Fibroblast of lung (primary cell): ENCODE data around the gene SCIMP. TPM values are rescaled to one million over a fixed set of nuclear protein-coding genes. Genes with fewer than 3 reads are reported as not detected.
"Not testable (repeated sequence)": the region's sequence is repeated elsewhere in the genome, so short reads cannot be mapped to it uniquely, and the experiment has no call there.

ENCODE experiments used
- DNase-seq, 2 donors: peaks; one replicate each; pipeline versions ENCODE4 v3.0.0 to v3.0.0-alpha.2; 2010; ENCODE audit warnings: low read depth in 2 of 2
- H2AFZ ChIP-seq: 2 replicates; pipeline ENCODE4 v1.5.1; 2012; ENCODE audit warnings: low read length, control low read depth, inconsistent platforms
- H3K27ac ChIP-seq: 2 replicates; pipeline ENCODE4 v1.5.1; 2011; ENCODE audit warnings: low read length, control low read depth; ENCODE audit not compliant: insufficient read depth
- H3K27me3 ChIP-seq: 2 replicates; pipeline ENCODE4 v1.5.1; 2011; ENCODE audit warnings: mild to moderate bottlenecking, low read length; ENCODE audit not compliant: control insufficient read depth, insufficient read depth
- H3K36me3 ChIP-seq: 2 replicates; pipeline ENCODE4 v1.5.1; 2011; ENCODE audit warnings: low read length; ENCODE audit not compliant: control insufficient read depth, insufficient read depth
- H3K4me1 ChIP-seq: 2 replicates; pipeline ENCODE4 v1.5.1; 2011; ENCODE audit warnings: low read length; ENCODE audit not compliant: control insufficient read depth, insufficient read depth; ENCODE audit errors: extremely low read depth
- H3K4me2 ChIP-seq: 2 replicates; pipeline ENCODE4 v1.5.1; 2011; ENCODE audit warnings: low read length, control low read depth; ENCODE audit not compliant: insufficient read depth; ENCODE audit errors: extremely low read depth
- H3K4me3 ChIP-seq, 4 experiments: fragments of 200-600 bp in 1 of 4; sonication (generic) in 1 of 4; replicated peaks in 1 of 4; 2 replicates each; pipeline ENCODE4 v1.5.1; 2011 to 2016; ENCODE audit warnings: low read length in 4 of 4, low read depth in 3 of 4, mild to moderate bottlenecking in 3 of 4, control low read depth in 2 of 4, inconsistent platforms in 1 of 4, mixed read lengths in 1 of 4; ENCODE audit not compliant: insufficient read depth in 1 of 4; ENCODE audit errors: control extremely low read depth in 1 of 4
- H3K79me2 ChIP-seq: 2 replicates; pipeline ENCODE4 v1.5.1; 2012; ENCODE audit warnings: mild to moderate bottlenecking, low read length, inconsistent platforms; ENCODE audit not compliant: control insufficient read depth, insufficient read depth
- H3K9ac ChIP-seq: 2 replicates; pipeline ENCODE4 v1.5.1; 2011; ENCODE audit warnings: mild to moderate bottlenecking, low read length, control low read depth; ENCODE audit not compliant: insufficient read depth
- H3K9me3 ChIP-seq: 2 replicates; pipeline ENCODE4 v1.5.1; 2012; ENCODE audit warnings: low read depth, low read length; ENCODE audit not compliant: control insufficient read depth, insufficient read depth
- H4K20me1 ChIP-seq: 2 replicates; pipeline ENCODE4 v1.5.1; 2011; ENCODE audit warnings: low read length; ENCODE audit not compliant: control insufficient read depth, insufficient read depth; ENCODE audit errors: extremely low read depth
- CTCF ChIP-seq, 2 donors: IDR thresholded peaks in 1 of 2; conservative IDR thresholded peaks in 1 of 2; 1 replicate in 1 of 2; 2 replicates in 1 of 2; pipeline ENCODE4 v1.5.1; 2011 to 2012; ENCODE audit warnings: low read length in 2 of 2, control low read depth in 1 of 2, inconsistent platforms in 1 of 2, low read depth in 1 of 2, mild to moderate bottlenecking in 1 of 2
- EZH2 ChIP-seq: IDR thresholded peaks from 2 replicates; pipeline ENCODE4 v1.5.1; 2012; ENCODE audit warnings: low read length, control low read depth, mild to moderate bottlenecking; ENCODE audit errors: missing control alignments
- polyA plus RNA-seq, 2 donors: library from polyadenylated mRNA; depleted of rRNA in 1 of 2; stranded (reverse) in 1 of 2; unstranded in 1 of 2; fragments of >200 nt; gene quantifications; 2 replicates each; pipeline ENCODE4 v1.2.1, GENCODE V29; 2011 to 2012; ENCODE audit warnings: missing spikeins in 1 of 2
- total RNA-seq: library from RNA; depleted of rRNA; stranded (reverse); fragments of >200 nt; gene quantifications from 2 replicates; pipeline ENCODE4 v1.2.1, GENCODE V29; 2014

The SCIMP gene
- total and polyA plus RNA-seq, 2 donors (not counting 1 experiment from before 2014, with no cell fraction given): not detected

- Histone ChIP-seq H3K9ac (no peak overlapping the region), H3K9me3 (no peaks in the 10 kb centered on the region), H3K27ac (no peak overlapping the region), H3K4me3 (no peak overlapping the region), H2AFZ (no peak overlapping the region), H3K36me3 (no peaks in the 10 kb centered on the region), H3K4me2 (no peak overlapping the region), H4K20me1 (no peaks in the 10 kb centered on the region), H3K79me2 (no peaks in the 10 kb centered on the region), H3K27me3 (no peaks in the 10 kb centered on the region), H3K4me1 (no peaks in the 10 kb centered on the region)
- TF ChIP-seq CTCF (conservative IDR thresholded peaks at IDR 0.05 in 1 of 2, IDR thresholded peaks at IDR 0.05 in 1 of 2; ENCODE audit: low read depth in 1 of 2, low read length in 2 of 2): no peak
- no peak for TF ChIP-seq EZH2
- DNase-seq: no peak
Measured at GRCh38 chr17:5220074-5220473, 14.6 kb downstream of the SCIMP start.

- no peaks in the 10 kb centered on the region for H3K79me2 ChIP-seq
- no peaks in the 10 kb centered on the region for H3K36me3 ChIP-seq
- H4K20me1 ChIP-seq: no peaks in the 10 kb centered on the region
- H3K9ac ChIP-seq: no peak overlapping the region
- no peak overlapping the region for H3K27ac ChIP-seq
- no peak overlapping the region for H3K4me2 ChIP-seq
- no peaks in the 10 kb centered on the region for H3K9me3 ChIP-seq
- DNase-seq: no peak
- no peaks in the 10 kb centered on the region for H3K27me3 ChIP-seq
- no peaks in the 10 kb centered on the region for H3K4me1 ChIP-seq
- no peak for TF ChIP-seq CTCF (conservative IDR thresholded peaks at IDR 0.05 in 1 of 2, IDR thresholded peaks at IDR 0.05 in 1 of 2; ENCODE audit: low read depth in 1 of 2, low read length in 2 of 2)
- no peak for TF ChIP-seq EZH2
- no peak overlapping the region for H2AFZ ChIP-seq
- H3K4me3 ChIP-seq: no peak overlapping the region
Measured at GRCh38 chr17:5219536-5219935, 15.1 kb downstream of the SCIMP start.

- not testable (repeated sequence) for H3K79me2 ChIP-seq, H3K36me3 ChIP-seq, H4K20me1 ChIP-seq, DNase-seq, H3K4me2 ChIP-seq, H3K4me3 ChIP-seq, H3K9me3 ChIP-seq, H3K4me1 ChIP-seq, H3K27me3 ChIP-seq, H3K27ac ChIP-seq, H2AFZ ChIP-seq, H3K9ac ChIP-seq
Measured at GRCh38 chr17:5217562-5217961, 17.1 kb downstream of the SCIMP start.
